Effector memory CD4-positive, alpha-beta T cell (primary cell): Measurements from ENCODE around the gene HIF3A.

Experiments
- DNase-seq, 3 donors: peaks; one replicate each; pipeline ENCODE4 v3.0.0-alpha.2; 2020
- H3K27ac ChIP-seq: 2 replicates; pipeline ENCODE4 v1.7.0; 2013; ENCODE audit warnings: mild to moderate bottlenecking, low read length, moderate library complexity; ENCODE audit not compliant: insufficient read depth, poor library complexity, severe bottlenecking
- H3K27me3 ChIP-seq: replicated peaks from 2 replicates; pipeline ENCODE4 v1.7.0; 2013; ENCODE audit warnings: mild to moderate bottlenecking, low read length; ENCODE audit not compliant: insufficient read depth, control insufficient read depth, poor library complexity, severe bottlenecking
- H3K36me3 ChIP-seq: 2 replicates; pipeline ENCODE4 v1.7.0; 2013; ENCODE audit warnings: mild to moderate bottlenecking, low read length, moderate library complexity; ENCODE audit not compliant: control insufficient read depth, insufficient read depth
- H3K4me1 ChIP-seq: 2 replicates; pipeline ENCODE4 v1.7.0; 2013; ENCODE audit warnings: low read length, mild to moderate bottlenecking; ENCODE audit not compliant: control insufficient read depth, insufficient read depth, poor library complexity, severe bottlenecking
- H3K4me3 ChIP-seq: 2 replicates; pipeline ENCODE4 v1.7.0; 2013; ENCODE audit warnings: low read length, low read depth, mild to moderate bottlenecking; ENCODE audit not compliant: insufficient read depth, poor library complexity, severe bottlenecking
- H3K9me3 ChIP-seq: 2 replicates; pipeline ENCODE4 v1.7.0; 2013; ENCODE audit warnings: mild to moderate bottlenecking, low read length, moderate library complexity; ENCODE audit not compliant: control insufficient read depth

The HIF3A gene

DNA sequence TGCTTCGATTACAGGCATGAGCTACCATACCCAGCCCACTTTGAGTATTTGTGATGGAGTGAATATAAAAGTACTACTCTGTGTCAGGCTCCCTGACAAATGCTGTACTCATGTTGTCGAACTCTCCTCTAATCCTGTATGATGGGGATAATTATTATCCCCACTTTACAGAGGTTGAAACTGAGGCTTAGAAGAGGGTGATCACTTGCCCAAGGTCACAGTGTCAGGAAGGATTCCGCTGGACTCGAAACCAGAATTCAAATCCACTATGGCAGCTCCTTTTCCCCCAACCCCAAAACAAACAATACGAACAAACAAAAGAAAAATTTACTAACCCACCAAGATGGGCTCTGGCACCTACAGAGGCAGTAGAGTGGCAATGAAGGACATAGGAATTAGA, 48.3 kb downstream of the HIF3A start:
- H3K9me3 ChIP-seq, result no peaks in the 10 kb centered on the region
- no peaks in the 10 kb centered on the region for H3K27me3 ChIP-seq
- peaks cover 19% of the 10 kb centered on the region for H3K4me1 ChIP-seq
- H3K27ac ChIP-seq, result no peak overlapping the region
- DNase-seq, result no peak
- H3K36me3 ChIP-seq, result no peaks in the 10 kb centered on the region
- no peak overlapping the region for H3K4me3 ChIP-seq

DNA sequence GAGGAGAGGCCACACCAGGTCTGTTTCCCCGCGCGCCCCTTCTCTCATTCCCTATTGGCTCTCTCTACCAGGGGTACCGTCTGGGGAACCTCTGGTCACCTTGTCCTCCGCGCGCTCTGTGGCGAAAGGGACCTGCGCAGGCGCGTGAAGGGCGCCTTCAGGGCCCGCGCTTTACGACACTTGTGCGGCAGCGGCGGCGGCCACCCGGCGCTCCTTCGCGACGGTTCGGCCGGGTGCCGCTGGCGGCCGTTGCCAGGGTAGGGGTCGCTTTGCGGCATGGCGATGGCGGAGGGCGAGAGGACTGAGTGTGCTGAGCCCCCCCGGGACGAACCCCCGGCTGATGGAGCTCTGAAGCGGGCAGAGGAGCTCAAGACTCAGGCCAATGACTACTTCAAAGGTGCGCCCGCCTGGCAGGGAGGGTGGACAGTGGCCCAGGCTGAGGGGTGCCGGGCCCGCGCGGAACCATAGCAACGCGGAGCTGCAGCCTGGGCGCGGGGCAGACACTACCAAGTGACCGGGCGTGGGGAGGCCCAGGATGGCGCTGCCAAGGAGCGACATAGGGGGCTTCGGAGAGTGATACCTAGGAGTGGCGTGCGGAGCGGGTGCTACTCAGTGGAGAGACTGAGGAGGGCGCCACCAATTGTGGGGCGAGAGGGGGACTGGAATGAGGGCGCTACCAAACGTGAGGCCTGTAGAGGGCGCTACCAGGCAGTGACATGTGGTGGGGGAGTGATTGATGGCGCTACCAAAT, 50.2 kb downstream of the HIF3A start, which contains the start of gene PPP5C:
PPP5C (plus strand) TSS at position 267 of the 751 bp plus-strand sequence; CDS start at position 277, 10 bp downstream.
- peak within 1 kb of the TSS; percentile 71 for H3K27ac ChIP-seq
- H3K9me3 ChIP-seq, result no peaks in the 10 kb centered on the region
- no peaks in the 10 kb centered on the region for H3K36me3 ChIP-seq
- H3K4me1 ChIP-seq, result peaks cover 37% of the 10 kb centered on the region
- H3K4me3 ChIP-seq, result peak within 1 kb of the TSS; percentile 85
- peak; percentile 66 to 77 (median 72) for DNase-seq
- no peaks in the 10 kb centered on the region for H3K27me3 ChIP-seq

DNA sequence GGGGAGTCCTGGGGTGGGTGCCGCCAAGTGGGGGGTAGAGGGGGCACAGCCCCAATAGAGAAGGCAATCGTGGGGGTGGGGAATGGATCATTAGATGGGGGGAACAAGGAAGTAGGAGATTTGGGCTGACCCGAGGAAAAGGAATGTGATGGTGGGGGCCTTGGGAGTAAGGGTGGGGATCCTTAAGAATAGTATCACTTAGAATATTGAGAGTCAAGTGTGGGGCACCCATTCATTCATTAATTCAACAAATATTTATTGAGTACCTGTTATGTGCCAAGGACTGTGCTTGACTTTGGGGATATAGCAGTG, 50.7 kb downstream of the HIF3A start:
- H3K9me3 ChIP-seq, result no peaks in the 10 kb centered on the region
- peak overlapping the region; percentile 85 for H3K4me3 ChIP-seq
- H3K4me1 ChIP-seq, result peaks cover 38% of the 10 kb centered on the region
- no peaks in the 10 kb centered on the region for H3K36me3 ChIP-seq
- H3K27ac ChIP-seq, result peak overlapping the region; percentile 71
- no peaks in the 10 kb centered on the region for H3K27me3 ChIP-seq
- DNase-seq, result no peak

DNA sequence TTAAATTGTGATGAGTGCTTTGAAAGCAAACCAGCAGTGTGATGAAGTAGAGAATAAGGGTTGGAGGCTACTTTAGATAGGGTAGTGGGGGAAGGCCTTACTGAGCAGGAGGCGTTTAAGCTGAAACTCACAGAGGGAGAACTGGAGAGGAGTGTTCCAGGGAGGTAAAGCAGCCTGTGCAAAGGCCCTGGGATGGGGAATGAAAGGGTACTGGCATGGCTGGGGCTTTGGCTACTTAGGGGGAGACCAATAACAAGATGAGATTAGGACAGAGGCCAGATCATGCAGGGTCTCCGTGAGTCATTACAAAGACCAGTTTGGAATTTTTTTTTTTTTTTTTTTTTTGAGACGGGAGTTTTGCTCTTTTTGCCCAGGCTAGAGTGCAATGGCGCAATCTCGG, 51.1 kb downstream of the HIF3A start:
- no peak for DNase-seq
- Histone ChIP-seq H3K4me1 (peaks cover 38% of the 10 kb centered on the region), H3K27ac (no peak overlapping the region), H3K4me3 (no peak overlapping the region), H3K27me3 (no peaks in the 10 kb centered on the region), H3K9me3 (no peaks in the 10 kb centered on the region), H3K36me3 (no peaks in the 10 kb centered on the region)

DNA sequence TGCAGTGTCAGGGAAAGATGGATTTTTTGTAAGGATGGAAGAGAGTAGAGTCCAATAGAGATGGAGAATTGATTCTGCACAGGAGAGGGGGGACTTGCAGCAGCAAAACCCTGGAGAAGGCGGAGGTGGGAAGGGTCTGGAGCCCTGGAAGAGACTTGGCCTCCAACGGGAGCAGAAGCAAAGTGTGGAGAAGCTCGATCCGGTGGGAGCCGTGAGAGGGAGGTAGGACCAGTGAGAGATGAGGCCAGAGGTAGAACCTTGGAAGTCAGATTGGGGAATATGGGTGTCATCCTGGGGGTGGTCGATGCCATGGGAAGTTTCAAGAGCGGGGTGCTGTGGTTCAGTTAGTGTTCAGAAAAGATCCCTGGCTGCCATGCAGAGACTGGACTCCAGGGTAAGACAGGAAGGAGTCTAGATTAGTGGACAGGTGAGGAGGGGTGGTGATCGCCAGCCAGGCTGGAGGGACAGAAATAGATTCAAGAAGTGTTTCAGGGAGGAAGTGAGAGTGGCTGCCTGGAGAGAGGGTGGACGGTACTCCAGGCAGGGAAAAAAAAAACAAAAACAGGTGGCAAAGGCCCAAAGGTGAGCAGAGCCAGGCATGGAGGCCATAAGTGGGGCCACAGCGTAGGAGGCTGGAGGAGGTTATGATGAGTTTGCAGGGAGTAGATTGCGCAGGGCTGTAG, 52.6 kb downstream of the HIF3A start:
- Histone ChIP-seq H3K36me3 (peaks cover 10% of the 10 kb centered on the region), H3K27ac (peak overlapping the region; percentile 57), H3K4me3 (no peak overlapping the region), H3K9me3 (no peaks in the 10 kb centered on the region), H3K27me3 (no peaks in the 10 kb centered on the region), H3K4me1 (peaks cover 38% of the 10 kb centered on the region)
- DNase-seq, result no peak

DNA sequence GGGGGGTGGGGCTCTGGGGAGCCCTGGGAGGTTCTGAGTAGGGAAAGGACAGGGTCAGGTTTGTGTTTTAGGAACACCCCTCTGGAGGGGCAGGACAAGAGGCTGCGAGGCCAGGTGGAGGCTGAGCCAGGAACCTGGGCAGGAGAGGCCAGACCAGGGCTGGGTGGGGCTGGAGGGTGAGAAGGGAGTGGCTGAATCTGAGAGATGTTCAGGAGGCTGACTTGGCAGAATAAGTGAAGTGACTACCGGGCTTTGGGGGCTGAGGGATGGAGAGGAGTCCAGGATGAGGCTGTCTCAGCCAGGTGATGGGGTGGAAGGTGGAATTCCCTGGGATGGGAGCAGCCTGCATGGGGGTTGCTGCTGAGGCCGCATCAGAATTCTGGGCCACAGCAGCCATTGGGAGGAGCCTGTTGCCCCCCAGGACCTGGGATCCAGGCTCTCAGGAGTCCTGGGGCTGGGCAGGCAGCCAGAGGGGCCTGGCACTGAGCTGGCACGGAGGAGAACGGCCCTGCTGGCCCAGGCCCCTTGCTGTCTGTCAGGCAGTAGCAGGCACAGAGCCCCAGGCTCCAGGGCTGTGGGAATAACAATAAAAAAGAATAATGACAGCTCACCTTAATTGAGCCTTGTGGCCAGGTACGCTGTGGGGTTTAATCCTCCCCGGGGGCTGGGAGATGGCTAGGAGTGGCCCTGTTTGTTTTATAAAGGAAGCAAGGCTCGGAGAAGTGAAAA, 53.4 kb downstream of the HIF3A start:
- Histone ChIP-seq H3K9me3 (no peaks in the 10 kb centered on the region), H3K4me1 (peaks cover 39% of the 10 kb centered on the region), H3K27ac (peak overlapping the region; percentile 57), H3K36me3 (peaks cover 18% of the 10 kb centered on the region), H3K27me3 (no peaks in the 10 kb centered on the region), H3K4me3 (no peak overlapping the region)
- DNase-seq, result no peak

DNA sequence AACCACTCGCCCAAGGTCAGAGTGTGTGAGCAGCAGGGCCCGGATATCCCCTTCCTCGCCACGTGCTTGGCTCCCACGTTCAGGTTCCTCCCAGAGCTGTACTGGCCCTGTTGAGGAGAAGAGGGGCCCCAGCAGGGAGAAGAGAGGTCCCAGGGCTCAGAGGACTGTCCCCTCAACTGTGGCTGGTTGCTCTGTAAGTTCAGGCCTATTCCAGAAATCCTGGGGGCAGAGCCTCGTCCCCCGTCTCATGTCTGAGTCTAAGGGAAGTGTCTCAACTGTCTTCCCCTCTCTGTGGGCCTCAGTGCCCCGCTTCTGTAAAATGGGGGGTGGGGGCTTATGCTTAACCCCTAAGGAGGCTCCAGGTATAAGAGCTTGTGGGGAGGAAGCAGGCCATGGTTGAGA, 53.9 kb downstream of the HIF3A start:
- H3K4me3 ChIP-seq, result no peak overlapping the region
- H3K27ac ChIP-seq, result peak overlapping the region; percentile 57
- no peaks in the 10 kb centered on the region for H3K27me3 ChIP-seq
- no peak for DNase-seq
- H3K4me1 ChIP-seq, result peaks cover 43% of the 10 kb centered on the region
- no peaks in the 10 kb centered on the region for H3K9me3 ChIP-seq
- peaks cover 20% of the 10 kb centered on the region for H3K36me3 ChIP-seq

DNA sequence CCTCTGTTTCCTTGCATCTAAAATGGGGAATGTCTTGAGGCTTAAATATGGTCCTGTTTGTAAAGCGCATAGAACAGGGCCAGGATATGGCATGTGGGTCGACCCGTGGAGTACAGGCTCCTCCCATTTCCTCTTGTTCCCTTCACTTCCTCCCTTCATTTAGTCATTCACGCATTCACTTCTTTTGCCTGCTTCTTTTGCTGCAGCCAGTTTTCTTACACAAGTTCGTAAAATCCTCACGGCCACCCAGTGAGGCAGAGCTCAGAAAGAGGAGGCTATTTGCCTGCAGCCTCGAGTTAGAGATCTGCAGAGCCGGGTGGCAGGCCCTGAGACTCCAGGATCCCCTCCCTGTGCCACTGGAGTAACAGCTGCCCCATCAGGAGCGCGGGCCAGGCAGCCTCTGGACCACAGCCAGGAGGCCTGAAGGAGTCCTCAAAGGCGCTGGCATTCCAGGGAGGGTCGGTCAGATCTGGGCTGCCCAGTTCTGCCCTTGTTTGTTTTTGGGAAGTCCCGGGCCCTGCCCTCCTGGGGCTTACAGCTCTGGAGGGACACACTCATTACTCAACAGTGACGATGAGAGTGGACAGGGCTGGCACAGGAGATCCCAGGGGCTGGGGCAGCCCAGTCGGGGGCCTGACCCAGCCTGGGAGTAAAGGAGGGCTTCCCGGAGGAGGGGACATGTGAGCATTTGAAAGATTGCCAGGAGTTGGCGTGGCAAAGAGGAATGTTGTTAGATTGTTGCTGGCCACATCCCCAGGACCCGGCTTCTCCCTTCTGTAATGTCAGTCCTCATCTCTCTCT, 54.6 kb downstream of the HIF3A start:
- peaks cover 26% of the 10 kb centered on the region for H3K36me3 ChIP-seq
- peaks cover 41% of the 10 kb centered on the region for H3K4me1 ChIP-seq
- peak overlapping the region; percentile 24 for H3K4me3 ChIP-seq

DNA sequence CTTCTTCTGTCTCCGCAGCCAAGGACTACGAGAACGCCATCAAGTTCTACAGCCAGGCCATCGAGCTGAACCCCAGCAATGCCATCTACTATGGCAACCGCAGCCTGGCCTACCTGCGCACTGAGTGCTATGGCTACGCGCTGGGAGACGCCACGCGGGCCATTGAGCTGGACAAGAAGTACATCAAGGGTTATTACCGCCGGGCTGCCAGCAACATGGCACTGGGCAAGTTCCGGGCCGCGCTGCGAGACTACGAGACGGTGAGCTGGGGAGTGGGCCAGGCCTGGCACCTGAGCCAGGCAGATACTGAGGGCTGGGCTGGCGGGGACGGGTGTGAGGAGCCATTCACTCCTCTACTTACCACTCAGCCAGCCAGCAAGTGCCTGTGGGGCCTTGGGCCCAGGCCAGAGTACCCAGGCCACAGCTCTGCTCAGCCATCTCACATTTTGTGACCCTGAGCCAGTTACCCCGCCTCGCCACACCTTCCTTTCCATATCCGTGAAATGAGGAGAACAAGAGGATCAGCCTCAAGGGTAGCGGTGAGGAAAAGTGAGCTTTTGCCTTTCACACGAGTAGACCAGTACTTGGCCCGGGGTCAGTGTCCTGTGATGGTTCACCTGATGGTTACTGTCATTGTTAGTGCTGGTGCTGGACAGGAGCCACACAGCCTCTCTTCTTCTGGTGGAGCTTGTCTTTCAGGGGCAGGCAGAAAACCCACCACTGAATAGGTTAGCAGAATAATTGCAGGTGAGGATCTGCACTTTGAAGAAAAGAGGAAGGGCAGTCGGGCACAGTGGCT, 57.1 kb downstream of the HIF3A start:
- Histone ChIP-seq H3K36me3 (peaks cover 28% of the 10 kb centered on the region), H3K4me1 (peaks cover 35% of the 10 kb centered on the region), H3K27me3 (no peaks in the 10 kb centered on the region), H3K4me3 (no peak overlapping the region), H3K9me3 (no peaks in the 10 kb centered on the region), H3K27ac (no peak overlapping the region)
- DNase-seq, result no peak

More for the DNA sequence above, 54.6 kb downstream of the HIF3A start:
- Histone ChIP-seq H3K9me3 (no peaks in the 10 kb centered on the region), H3K27me3 (no peaks in the 10 kb centered on the region), H3K27ac (peak overlapping the region; percentile 57)
- no peak for DNase-seq
